GM12801 (cell line): Measurements from ENCODE around the gene TRAPPC10.

ENCODE experiments used
- TF ChIP-seq, protein P1 (sequence below): IDR thresholded peaks from one replicate; pipeline ENCODE4 v1.5.1; 2011; ENCODE audit warnings: control low read depth; ENCODE audit not compliant: insufficient read length; ENCODE audit errors: extremely low read depth

TRAPPC10 gene

DNA sequence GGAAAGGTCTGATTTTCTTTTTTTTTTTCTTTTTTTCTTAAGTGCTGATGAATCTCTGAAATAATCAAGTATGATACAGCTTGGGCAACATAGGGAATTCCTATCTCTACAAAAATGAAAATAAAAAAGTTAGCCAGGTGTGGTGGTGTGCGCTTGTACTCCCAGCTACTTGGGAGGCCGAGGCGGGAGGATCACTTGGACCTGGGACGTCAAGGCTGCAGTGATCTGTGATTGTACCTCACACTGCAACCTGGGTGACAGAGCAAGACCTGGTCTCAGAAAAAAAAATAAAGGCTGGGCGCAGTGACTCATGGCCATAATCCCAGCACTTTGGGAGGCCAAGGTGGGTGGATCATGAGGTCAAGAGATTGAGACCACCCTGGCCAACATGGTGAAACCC, 6.0 kb downstream of the TRAPPC10 start:
- TF ChIP-seq, protein P1, sequence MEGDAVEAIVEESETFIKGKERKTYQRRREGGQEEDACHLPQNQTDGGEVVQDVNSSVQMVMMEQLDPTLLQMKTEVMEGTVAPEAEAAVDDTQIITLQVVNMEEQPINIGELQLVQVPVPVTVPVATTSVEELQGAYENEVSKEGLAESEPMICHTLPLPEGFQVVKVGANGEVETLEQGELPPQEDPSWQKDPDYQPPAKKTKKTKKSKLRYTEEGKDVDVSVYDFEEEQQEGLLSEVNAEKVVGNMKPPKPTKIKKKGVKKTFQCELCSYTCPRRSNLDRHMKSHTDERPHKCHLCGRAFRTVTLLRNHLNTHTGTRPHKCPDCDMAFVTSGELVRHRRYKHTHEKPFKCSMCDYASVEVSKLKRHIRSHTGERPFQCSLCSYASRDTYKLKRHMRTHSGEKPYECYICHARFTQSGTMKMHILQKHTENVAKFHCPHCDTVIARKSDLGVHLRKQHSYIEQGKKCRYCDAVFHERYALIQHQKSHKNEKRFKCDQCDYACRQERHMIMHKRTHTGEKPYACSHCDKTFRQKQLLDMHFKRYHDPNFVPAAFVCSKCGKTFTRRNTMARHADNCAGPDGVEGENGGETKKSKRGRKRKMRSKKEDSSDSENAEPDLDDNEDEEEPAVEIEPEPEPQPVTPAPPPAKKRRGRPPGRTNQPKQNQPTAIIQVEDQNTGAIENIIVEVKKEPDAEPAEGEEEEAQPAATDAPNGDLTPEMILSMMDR, result no peak

GRCh38 chr21:44018813-44019567, 6.9 kb downstream of the TRAPPC10 start:
- TF ChIP-seq, protein P1, result no peak

GRCh38 chr21:44019568-44019958, 7.5 kb downstream of the TRAPPC10 start:
- TF ChIP-seq, protein P1, result no peak

DNA sequence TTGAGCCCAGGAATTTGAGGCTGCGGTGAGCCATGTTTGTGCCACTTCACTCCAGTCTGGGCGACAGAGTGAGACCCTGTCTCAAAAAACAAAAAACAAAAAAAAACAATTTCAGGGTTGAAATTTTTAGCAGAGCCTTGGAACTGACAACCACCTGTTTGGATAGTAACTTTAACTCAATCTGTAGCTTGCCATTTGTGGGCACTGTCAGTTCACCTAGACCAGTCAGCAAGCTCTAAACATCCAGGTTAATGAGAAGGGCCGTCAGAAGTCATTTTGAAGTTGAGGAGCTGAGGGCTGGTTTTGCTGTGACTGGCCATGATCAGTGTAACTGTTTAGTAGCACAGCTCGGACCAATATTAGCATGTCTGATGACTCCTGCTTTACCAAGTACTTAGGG, 8.4 kb downstream of the TRAPPC10 start:
- TF ChIP-seq, protein P1, result no peak

- TF ChIP-seq, protein P1, result no peak
Measured at GRCh38 chr21:44021064-44021463, 9.0 kb downstream of the TRAPPC10 start.

DNA sequence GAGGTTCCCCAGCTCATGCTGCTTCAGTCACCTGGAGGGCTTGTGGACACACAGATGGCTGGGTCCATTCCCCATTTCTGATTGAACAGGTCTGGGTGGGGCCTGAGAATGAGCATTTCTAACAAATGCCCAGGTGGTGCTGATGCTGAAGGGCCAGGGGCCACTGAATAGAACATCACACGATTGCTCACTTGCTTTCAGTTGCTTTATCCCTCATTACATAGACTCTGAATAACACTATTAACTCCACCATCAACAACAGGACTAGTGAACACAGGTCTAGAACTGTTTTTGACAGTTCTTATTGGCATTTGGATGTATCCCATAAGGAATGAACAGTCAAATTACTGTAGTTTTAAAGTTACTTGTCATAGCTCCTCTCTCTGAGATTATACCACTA, 12.1 kb downstream of the TRAPPC10 start:
- TF ChIP-seq, protein P1, result no peak

DNA sequence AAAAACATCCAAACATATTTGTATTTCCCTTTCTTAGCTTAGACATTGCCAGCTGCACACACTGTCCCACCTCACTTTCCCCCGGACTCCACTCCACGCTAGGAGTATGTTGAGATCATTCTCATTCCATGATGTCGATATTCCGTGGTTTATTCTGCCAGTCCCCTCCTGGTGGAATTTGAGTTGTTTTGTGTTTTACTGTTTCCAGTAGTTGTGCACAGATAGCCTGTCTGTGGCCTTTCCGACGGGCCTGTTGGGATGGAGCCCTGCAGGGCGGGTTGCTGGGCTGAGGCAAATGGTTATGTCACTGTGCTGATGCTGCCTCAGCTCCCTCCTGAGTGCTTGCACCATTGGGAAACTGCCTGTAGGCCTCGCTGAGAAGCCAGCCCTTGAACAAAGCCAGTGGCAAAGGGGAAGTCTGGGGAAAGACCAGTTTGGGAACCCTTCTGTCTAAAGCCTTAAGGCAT, 12.8 kb downstream of the TRAPPC10 start:
- TF ChIP-seq, protein P1, result no peak
